Thymus (tissue), 11 donors: ENCODE data around the gene STPG2. TPM values are rescaled to one million over a fixed set of nuclear protein-coding genes. Genes with fewer than 3 reads are reported as not detected.

ENCODE experiments used
- DNase-seq, 9 donors: peaks; one replicate each; pipeline ENCODE4 v3.0.0-alpha.2; 2013; ENCODE audit warnings: low spot score in 9 of 9, low read depth in 6 of 9, missing footprints in 1 of 9
- H3K27ac ChIP-seq, 2 donors: one replicate each; pipeline ENCODE4 v1.5.1; 2013; ENCODE audit warnings: control low read depth in 1 of 2, low read depth in 1 of 2, low read length in 1 of 2, mild to moderate bottlenecking in 1 of 2, moderate library complexity in 1 of 2
- H3K27me3 ChIP-seq, 2 donors: one replicate each; pipeline ENCODE4 v1.5.1; 2013; ENCODE audit warnings: low read length in 1 of 2; ENCODE audit not compliant: control insufficient read depth in 2 of 2, insufficient read depth in 1 of 2
- H3K36me3 ChIP-seq, 2 donors: one replicate each; pipeline ENCODE4 v1.5.1; 2013; ENCODE audit warnings: low read length in 1 of 2, mild to moderate bottlenecking in 1 of 2, moderate library complexity in 1 of 2; ENCODE audit not compliant: control insufficient read depth in 2 of 2, insufficient read depth in 2 of 2
- H3K4me1 ChIP-seq, 2 donors: one replicate each; pipeline ENCODE4 v1.5.1; 2013; ENCODE audit warnings: low read length in 2 of 2; ENCODE audit not compliant: control insufficient read depth in 2 of 2, insufficient read depth in 2 of 2
- H3K4me3 ChIP-seq, 2 donors: one replicate each; pipeline ENCODE4 v1.5.1; 2013; ENCODE audit warnings: low read length in 2 of 2, control low read depth in 1 of 2, mild to moderate bottlenecking in 1 of 2
- H3K9me3 ChIP-seq, 2 donors: one replicate each; pipeline ENCODE4 v1.5.1; 2013; ENCODE audit warnings: low read length in 1 of 2, mild to moderate bottlenecking in 1 of 2; ENCODE audit not compliant: control insufficient read depth in 2 of 2, insufficient read depth in 1 of 2
- WGBS: extraction: QIAGEN DNeasy Blood & Tissue Kit; methylation state at CpG from one replicate; pipeline ENCODE4 v1.1.7; 2013; 5-methylcytosine and 5-hydroxymethylcytosine counted together
- polyA plus RNA-seq: library from polyadenylated mRNA; stranded (reverse); fragments of 200-250 nt; gene quantifications from one replicate; pipeline ENCODE4 v1.2.3, GENCODE V29; 2013
- total RNA-seq: library from RNA; stranded (reverse); fragments of 120-200 nt; gene quantifications from one replicate; pipeline ENCODE4 v1.2.4, GENCODE V29; 2013
- donor health status: healthy.

The STPG2 gene
- total and polyA plus RNA-seq, 2 donors: 0.16 to 0.24 TPM

DNA sequence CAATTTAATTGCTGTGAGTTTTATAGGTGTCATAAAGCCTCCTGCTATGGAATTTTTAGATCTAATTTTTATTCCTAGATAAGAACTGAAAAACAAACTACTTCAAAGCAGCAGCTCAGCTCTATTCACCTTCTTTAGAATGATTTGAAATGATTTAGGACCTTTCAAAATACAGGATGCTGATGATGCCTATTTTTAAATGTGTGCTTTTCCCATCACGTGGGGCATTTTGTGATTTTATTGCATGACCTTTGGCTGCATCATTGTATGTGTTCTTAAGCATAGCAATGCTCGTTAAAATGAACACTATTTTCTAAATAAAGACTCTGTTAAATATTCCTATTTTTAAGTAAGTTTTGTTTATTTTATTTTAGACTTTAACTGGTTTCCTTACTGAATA lies 537.3 kb downstream of the STPG2 start:
- H3K4me3 ChIP-seq: no peak overlapping the region
- no peaks in the 10 kb centered on the region for H3K4me1 ChIP-seq
- no peaks in the 10 kb centered on the region for H3K36me3 ChIP-seq
- no peaks in the 10 kb centered on the region for H3K9me3 ChIP-seq
- DNase-seq: no peak
- no peaks in the 10 kb centered on the region for H3K27me3 ChIP-seq
- 3% methylated on average over 2 of the region's 2 CpGs for WGBS
- H3K27ac ChIP-seq: no peak overlapping the region

GRCh38 chr4:97593248-97593647 lies 550.0 kb downstream of the STPG2 start:
- H3K4me3 ChIP-seq: no peak overlapping the region
- no peaks in the 10 kb centered on the region for H3K36me3 ChIP-seq
- H3K27me3 ChIP-seq: no peaks in the 10 kb centered on the region
- H3K27ac ChIP-seq: no peak overlapping the region
- no peak for DNase-seq
- H3K4me1 ChIP-seq: no peaks in the 10 kb centered on the region
- H3K9me3 ChIP-seq: peaks cover 0 to 10% of the 10 kb centered on the region in 2 donors
- WGBS: 94% methylated on average over 9 of the region's 9 CpGs

DNA sequence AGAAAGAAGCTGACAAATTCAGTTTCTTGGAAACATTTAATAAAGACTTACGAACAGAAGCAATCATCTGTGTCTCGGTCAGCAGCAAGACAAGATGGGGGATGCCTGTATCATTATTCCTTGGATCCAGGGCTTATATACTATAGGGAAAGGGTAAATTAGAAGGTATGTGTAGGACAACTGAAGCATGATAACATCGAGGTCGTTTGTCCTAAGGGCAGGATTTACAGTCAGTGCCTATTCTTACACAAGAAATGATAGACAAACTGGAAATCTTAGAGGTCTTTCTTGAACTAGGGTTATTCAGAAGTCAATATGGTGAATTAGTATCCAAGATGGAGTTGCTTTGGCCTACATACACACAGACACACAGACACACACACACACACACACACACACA lies 553.0 kb downstream of the STPG2 start:
- H3K27me3 ChIP-seq: no peaks in the 10 kb centered on the region
- no peaks in the 10 kb centered on the region for H3K36me3 ChIP-seq
- peaks cover 0 to 10% of the 10 kb centered on the region in 2 donors for H3K9me3 ChIP-seq
- no peaks in the 10 kb centered on the region for H3K4me1 ChIP-seq
- no peak overlapping the region for H3K4me3 ChIP-seq
- 90% methylated on average over 4 of the region's 4 CpGs for WGBS
- H3K27ac ChIP-seq: no peak overlapping the region
- no peak for DNase-seq

DNA sequence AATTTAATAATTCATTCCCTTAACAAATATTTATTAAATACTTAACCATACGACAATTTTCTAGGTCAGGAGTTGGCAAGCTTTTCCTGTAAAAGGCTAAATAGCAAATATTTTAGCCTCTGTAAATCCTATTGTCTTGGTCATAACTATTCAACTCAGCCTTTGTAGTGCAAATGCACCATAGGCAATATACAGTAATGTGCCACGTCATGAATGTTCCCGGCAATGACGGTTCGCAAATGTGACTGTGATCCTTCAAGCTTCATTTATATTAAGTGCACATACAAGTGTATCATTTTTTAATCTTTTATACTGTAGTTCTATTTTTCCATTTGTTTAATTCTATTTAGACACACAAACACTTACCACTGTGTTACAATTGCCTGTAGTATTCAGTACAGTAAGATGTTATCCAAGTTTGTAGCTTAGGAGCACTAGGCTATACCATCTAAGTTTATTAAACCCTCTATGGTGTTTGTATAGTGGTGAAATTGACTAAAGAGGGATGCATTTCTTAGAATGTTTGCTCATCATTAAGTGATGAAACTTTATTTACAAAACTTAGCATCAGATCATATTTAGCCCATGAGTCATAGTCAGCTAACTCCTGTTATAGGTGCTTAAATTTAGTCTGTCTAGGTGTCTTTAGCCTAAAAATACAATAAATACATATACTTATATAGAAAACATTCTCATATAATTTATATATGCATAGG lies 553.6 kb downstream of the STPG2 start:
- Histone ChIP-seq H3K36me3 (no peaks in the 10 kb centered on the region), H3K4me3 (no peak overlapping the region), H3K27ac (no peak overlapping the region), H3K9me3 (peaks cover 0 to 10% of the 10 kb centered on the region in 2 donors), H3K4me1 (no peaks in the 10 kb centered on the region), H3K27me3 (no peaks in the 10 kb centered on the region)
- 98% methylated on average over 5 of the region's 5 CpGs for WGBS
- no peak for DNase-seq

DNA sequence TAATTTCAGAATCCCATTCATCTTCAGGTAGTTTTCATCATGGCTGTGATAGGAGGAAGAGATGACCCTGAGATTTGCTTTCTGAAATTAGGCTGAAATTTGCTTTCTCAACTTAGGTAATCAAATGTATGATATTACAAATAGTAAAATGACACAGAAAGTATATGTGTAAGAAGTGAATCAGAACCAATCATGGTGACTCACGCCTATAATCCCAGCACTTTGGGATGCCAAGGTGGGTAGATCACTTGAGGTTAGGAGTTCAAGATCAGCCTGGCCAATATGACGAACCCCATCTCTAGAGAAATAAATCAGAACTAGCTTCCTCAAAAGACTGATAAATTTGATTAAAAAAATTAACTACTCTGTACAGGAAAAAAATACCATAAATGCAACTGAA lies 555.4 kb downstream of the STPG2 start:
- no peak overlapping the region for H3K4me3 ChIP-seq
- no peaks in the 10 kb centered on the region for H3K27me3 ChIP-seq
- no peak for DNase-seq
- 95% methylated on average over 2 of the region's 2 CpGs for WGBS
- H3K27ac ChIP-seq: no peak overlapping the region
- no peaks in the 10 kb centered on the region for H3K4me1 ChIP-seq
- H3K36me3 ChIP-seq: no peaks in the 10 kb centered on the region
- peaks cover 0 to under 1% of the 10 kb centered on the region in 2 donors for H3K9me3 ChIP-seq

DNA sequence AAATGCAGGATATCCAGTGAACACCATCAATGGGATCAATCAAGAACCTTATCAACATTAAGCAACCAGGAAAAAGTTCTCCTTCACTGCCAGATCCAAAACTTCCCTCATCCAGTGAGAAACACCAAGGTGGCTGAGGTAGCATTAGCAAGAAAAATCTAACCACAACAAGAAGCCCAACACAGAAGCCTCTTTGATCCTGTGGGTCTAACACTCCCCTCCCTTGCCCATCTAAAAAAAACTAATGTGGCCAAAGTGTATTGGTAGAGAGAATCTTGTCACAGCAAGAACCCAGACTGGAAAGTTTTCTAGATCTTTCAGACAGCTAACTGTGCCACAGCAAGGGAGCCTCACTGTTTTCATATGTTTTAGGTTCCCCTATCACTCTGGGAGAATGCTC lies 558.0 kb downstream of the STPG2 start:
- DNase-seq: no peak
- H3K9me3 ChIP-seq: no peaks in the 10 kb centered on the region
- H3K36me3 ChIP-seq: no peaks in the 10 kb centered on the region
- H3K4me1 ChIP-seq: no peaks in the 10 kb centered on the region
- H3K27ac ChIP-seq: no peak overlapping the region
- H3K27me3 ChIP-seq: no peaks in the 10 kb centered on the region
- no peak overlapping the region for H3K4me3 ChIP-seq

- Histone ChIP-seq H3K27me3 (no peaks in the 10 kb centered on the region), H3K27ac (no peak overlapping the region), H3K36me3 (no peaks in the 10 kb centered on the region), H3K4me3 (no peak overlapping the region), H3K9me3 (no peaks in the 10 kb centered on the region), H3K4me1 (no peaks in the 10 kb centered on the region)
- DNase-seq: no peak
- 86% methylated on average over 1 of the region's 1 CpG for WGBS
Measured at GRCh38 chr4:97582890-97583289, 560.4 kb downstream of the STPG2 start.

GRCh38 chr4:97577004-97577403 lies 566.3 kb downstream of the STPG2 start:
- DNase-seq: no peak
- WGBS: 71% methylated on average over 2 of the region's 2 CpGs
- H3K27ac ChIP-seq: no peak overlapping the region
- H3K9me3 ChIP-seq: no peaks in the 10 kb centered on the region
- no peaks in the 10 kb centered on the region for H3K36me3 ChIP-seq
- no peaks in the 10 kb centered on the region for H3K4me1 ChIP-seq
- no peaks in the 10 kb centered on the region for H3K27me3 ChIP-seq
- H3K4me3 ChIP-seq: no peak overlapping the region

DNA sequence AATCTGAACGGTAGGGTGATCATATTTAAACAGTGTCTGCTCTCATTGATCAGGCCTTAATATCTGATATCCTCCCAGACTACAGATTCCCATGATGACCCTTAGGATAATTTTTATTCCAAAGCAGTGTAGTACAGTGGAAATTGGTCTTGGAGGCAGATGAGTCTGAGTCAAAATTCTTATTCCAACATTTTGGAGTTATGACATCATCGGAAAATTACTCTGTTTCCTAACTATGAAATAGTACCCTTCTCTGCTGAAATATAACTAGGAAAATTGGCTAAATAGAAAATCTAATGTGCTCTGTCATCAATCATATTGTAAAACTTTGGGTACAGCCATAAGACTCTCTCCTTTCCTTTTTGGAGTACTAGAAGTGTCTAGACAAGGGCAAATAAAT lies 583.3 kb downstream of the STPG2 start:
- Histone ChIP-seq H3K4me1 (no peaks in the 10 kb centered on the region), H3K4me3 (no peak overlapping the region), H3K36me3 (no peaks in the 10 kb centered on the region), H3K27ac (no peak overlapping the region), H3K27me3 (no peaks in the 10 kb centered on the region), H3K9me3 (no peaks in the 10 kb centered on the region)
- DNase-seq: no peak
- 97% methylated on average over 2 of the region's 2 CpGs for WGBS
